ENCODE results near the gene ZNF32. TPM values are rescaled to one million over a fixed set of nuclear protein-coding genes. Genes with fewer than 3 reads are reported as not detected.

ZNF32 gene
- total and polyA plus RNA-seq, 2 of the 4 experiments (the other 2 are of a cell fraction): 30.1 to 31.2 TPM

- intact Hi-C loops (cut with micrococcal nuclease) (loop anchor here (5.0 to 10.0 kb wide), 4 partner anchors 115 to 1170 kb away; no protein-coding TSS in a partner anchor), in situ Hi-C loops (cut with MboI; ENCODE audit: low sequenced_read_pairs) (no loop called here)
Observed at GRCh38 chr10:43692051-43692825, 43.6 kb upstream of the ZNF32 start.

More at GRCh38 chr10:43692051-43692825, 43.6 kb upstream of the ZNF32 start:
- no peak for ATAC-seq (ENCODE audit: low read depth)
- DNase-seq: peak; percentile 28
- Histone ChIP-seq H3K9me1 (ENCODE audit: insufficient read depth, low read length) (peaks cover 5% of the 10 kb centered on the region; the same call in 1 of the 2 replicates), H3K27ac (ENCODE audit: insufficient read depth, low read length) (0 out of 2 replicates have a peak overlapping the region, but pooled peaks have one; percentile 14), H4K8ac (ENCODE audit: low read depth in 2 of 2, low read length in 2 of 2) (no peak overlapping the region), H3K4me1 (ENCODE audit: control insufficient read depth, insufficient read depth, low read length) (peaks cover 8% of the 10 kb centered on the region; the same call in 1 of the 2 replicates), H2AK5ac (ENCODE audit: low read depth, low read length) (peak overlapping the region; percentile 57; the same call in 1 of the 2 replicates), H4K91ac (ENCODE audit: insufficient read depth, low read depth, low read length) (peak overlapping the region; percentile 44; the same call in 1 of the 2 replicates), H3K79me1 (ENCODE audit: low read depth in 1 of 2, low read length in 2 of 2) (no peaks in the 10 kb centered on the region), H3K4me3 (ENCODE audit: insufficient read depth, low read depth, low read length) (no peak overlapping the region), H2AFZ (replicated peaks; ENCODE audit: low read length, poor library complexity) (no peak overlapping the region), H4K20me1 (ENCODE audit: insufficient read depth, low read length) (no peaks in the 10 kb centered on the region), H3K4ac (ENCODE audit: low read depth, low read length) (no peak overlapping the region), H3K27me3 (ENCODE audit: control insufficient read depth, insufficient read depth, low read length) (no peaks in the 10 kb centered on the region), H3K56ac (ENCODE audit: extremely low read depth, insufficient read depth, low read length) (no peak overlapping the region), H3K18ac (ENCODE audit: low read depth, low read length) (no peak overlapping the region; the same call in 1 of the 2 replicates), H3K14ac (replicated peaks; ENCODE audit: low read depth, low read length) (no peak overlapping the region), H3K9me3 (ENCODE audit: control insufficient read depth, insufficient read depth, low read length) (no peaks in the 10 kb centered on the region), H2BK20ac (ENCODE audit: low read depth, low read length) (no peak overlapping the region), H3K9ac (ENCODE audit: low read depth, low read length) (no peak overlapping the region), H2AK9ac (replicated peaks; ENCODE audit: low read depth, low read length, poor library complexity) (no peak overlapping the region), H3K36me3 (ENCODE audit: control insufficient read depth, insufficient read depth, low read length) (no peaks in the 10 kb centered on the region), H3K4me2 (ENCODE audit: low read depth, low read length) (no peak overlapping the region), H4K5ac (ENCODE audit: low read depth, low read length) (peak overlapping the region; percentile 9; the same call in 1 of the 2 replicates), H2BK5ac (ENCODE audit: low read depth, low read length, poor library complexity, severe bottlenecking) (no peak overlapping the region), H2BK15ac (ENCODE audit: low read depth, low read length) (no peak overlapping the region), H3K23ac (ENCODE audit: low read depth, low read length) (no peak overlapping the region), H2BK120ac (ENCODE audit: low read depth, low read length) (no peak overlapping the region)
- POLR2A ChIA-PET (ENCODE audit: unreplicated experiment): no interaction called here
- no TSS peak for BruUV-seq (replicated peaks)
- CTCF ChIA-PET: interaction anchor here (0.5 to 0.9 kb wide), 5 partner anchors 9 to 1289 kb away, joined by 3 to 4 read pairs (median 3); no protein-coding TSS in a partner anchor
- TF ChIP-seq ELK1 (IDR thresholded peaks at IDR 0.05; ENCODE audit: borderline replicate concordance, low read depth, low read length): no peak
- no peak for TF ChIP-seq MXI1 (IDR thresholded peaks at IDR 0.05; ENCODE audit: borderline replicate concordance, low read depth, low read length)
- peak; percentile 63 for TF ChIP-seq CEBPB (IDR thresholded peaks at IDR 0.05; ENCODE audit: low read depth, low read length)
- no peak for TF ChIP-seq BHLHE40 (IDR thresholded peaks at IDR 0.05; ENCODE audit: low read depth, low read length)
- no peak for TF ChIP-seq FOS (IDR thresholded peaks at IDR 0.05; ENCODE audit: low read depth, low read length)
- no peak for TF ChIP-seq RCOR1 (IDR thresholded peaks at IDR 0.05; ENCODE audit: insufficient replicate concordance, low read length)
- TF ChIP-seq SMC3 (IDR thresholded peaks at IDR 0.05; ENCODE audit: low read depth, low read length): no peak
- dilution Hi-C loops (cut with HindIII; ENCODE audit: low sequenced_read_pairs, unreplicated experiment): no loop called here
- 80% methylated on average over 2 of the region's 10 CpGs; no CpG with 5 or more reads in 1 of the 2 experiments for WGBS, 2 experiments (ENCODE audit: extremely low coverage in 2 of 2, insufficient read length in 1 of 2)
